Smooth muscle cell (in vitro differentiated cells): Measurements from ENCODE around the gene USP27X. TPM values are rescaled to one million over a fixed set of nuclear protein-coding genes. Genes with fewer than 3 reads are reported as not detected.

Experiments used
- DNase-seq: peaks from one replicate; lab custom pipeline; 2025; ENCODE audit not compliant: unreplicated experiment; lab: John Stamatoyannopoulos, UW
- H2AFZ ChIP-seq: fragments of 200-600 bp; sonication (generic); 2 replicates; pipeline ENCODE4 v1.6.0; 2016; ENCODE audit warnings: antibody characterized with exemption, low read depth, mild to moderate bottlenecking
- H3F3A ChIP-seq: fragments of 200-600 bp; sonication (generic); 2 replicates; pipeline ENCODE4 v1.6.0; 2017; ENCODE audit warnings: antibody characterized with exemption, low read depth
- H3K27ac ChIP-seq: fragments of 200-600 bp; sonication (generic); 2 replicates; pipeline ENCODE4 v1.5.1; 2016; ENCODE audit warnings: low read depth, mild to moderate bottlenecking
- H3K27me3 ChIP-seq: fragments of 200-600 bp; sonication (generic); 2 replicates; pipeline ENCODE4 v1.6.1; 2016; ENCODE audit warnings: low read depth, mild to moderate bottlenecking
- H3K36me3 ChIP-seq: fragments of 200-600 bp; sonication (generic); 2 replicates; pipeline ENCODE4 v1.5.1; 2016; ENCODE audit warnings: low read depth
- H3K4me1 ChIP-seq: fragments of 200-600 bp; sonication (generic); 2 replicates; pipeline ENCODE4 v1.5.1; 2016; ENCODE audit warnings: low read depth
- H3K4me2 ChIP-seq: fragments of 200-600 bp; sonication (generic); 2 replicates; pipeline ENCODE4 v1.6.0; 2016; ENCODE audit warnings: mild to moderate bottlenecking
- H3K4me3 ChIP-seq: fragments of 200-600 bp; sonication (generic); 2 replicates; pipeline ENCODE4 v1.5.1; 2016; ENCODE audit warnings: mild to moderate bottlenecking
- H3K79me2 ChIP-seq: fragments of 200-600 bp; sonication (generic); 2 replicates; pipeline ENCODE4 v1.6.0; 2016; ENCODE audit warnings: low read depth, mild to moderate bottlenecking
- H3K9ac ChIP-seq: fragments of 200-600 bp; sonication (generic); 2 replicates; pipeline ENCODE4 v1.6.0; 2016; ENCODE audit warnings: low read depth
- H3K9me3 ChIP-seq: fragments of 200-600 bp; sonication (generic); replicated peaks from 2 replicates; pipeline ENCODE4 v1.5.1; 2016; ENCODE audit warnings: low read depth
- H4K20me1 ChIP-seq: fragments of 200-600 bp; sonication (generic); 2 replicates; pipeline ENCODE4 v1.6.0; 2016; ENCODE audit warnings: low read depth
- CTCF ChIP-seq: fragments of 200-600 bp; sonication (generic); IDR thresholded peaks from 2 replicates; pipeline ENCODE4 v1.5.1; 2017; ENCODE audit warnings: borderline replicate concordance, mild to moderate bottlenecking, antibody characterized with exemption; ENCODE audit not compliant: insufficient read depth, poor library complexity, severe bottlenecking
- WGBS: methylation state at CpG from one replicate; pipeline ENCODE4 v1.1.7; 2016; ENCODE audit warnings: low lambda C conversion rate; 5-methylcytosine and 5-hydroxymethylcytosine counted together
- polyA plus RNA-seq: library from polyadenylated mRNA; unstranded; fragments of >200 nt; fragmentation: Nextera tagmentation; extraction: Ambion mirVana; gene quantifications from 2 replicates; pipeline ENCODE4 v1.2.1, GENCODE V29; 2016
- total RNA-seq: library from RNA; depleted of rRNA; stranded (reverse); fragments of >200 nt; gene quantifications from 2 replicates; pipeline ENCODE4 v1.2.3, GENCODE V29; 2014

The USP27X gene
- 3.1 and 4.7 TPM in 2 replicates for total RNA-seq
- polyA plus RNA-seq = 0.53 and 1.3 TPM in 2 replicates

- Histone ChIP-seq H3K4me3 (peak within 1 kb of the TSS; percentile 58), H3K4me2 (peak within 1 kb of the TSS; percentile 83), H3K27ac (peak within 1 kb of the TSS; percentile 66), H3K36me3 (no peaks in the 10 kb centered on the region), H3K9me3 (no peaks in the 10 kb centered on the region), H3K9ac (peak within 1 kb of the TSS; percentile 54), H3K27me3 (no peaks in the 10 kb centered on the region), H2AFZ (peak within 1 kb of the TSS; percentile 86), H3F3A (no peaks in the 10 kb centered on the region), H4K20me1 (no peaks in the 10 kb centered on the region), H3K4me1 (no peaks in the 10 kb centered on the region), H3K79me2 (no peaks in the 10 kb centered on the region)
- DNase-seq = peak; percentile 62
- 59% methylated on average over 48 of the region's 60 CpGs for WGBS
- peak; percentile 55 for TF ChIP-seq CTCF
Measured at GRCh38 chrX:49878834-49879655, at the start of gene USP27X. Gene USP27X (plus strand): TSS chrX:49879484. CDS start chrX:49880308, 824 bp downstream.

GRCh38 chrX:49838374-49838773, 40.9 kb upstream of the USP27X start:
- Histone ChIP-seq H3K9me3 (peaks cover 2% of the 10 kb centered on the region), H3K79me2 (no peaks in the 10 kb centered on the region), H3K4me1 (no peaks in the 10 kb centered on the region), H3K4me2 (no peak overlapping the region), H3K4me3 (no peak overlapping the region), H3K36me3 (no peaks in the 10 kb centered on the region), H3F3A (no peaks in the 10 kb centered on the region), H2AFZ (no peak overlapping the region), H3K27ac (no peak overlapping the region), H3K27me3 (no peaks in the 10 kb centered on the region), H4K20me1 (no peaks in the 10 kb centered on the region), H3K9ac (no peak overlapping the region)
- 16% methylated on average over 8 of the region's 8 CpGs for WGBS
- DNase-seq = no peak
- peak; percentile 39 for TF ChIP-seq CTCF

GRCh38 chrX:49840679-49841078, 38.6 kb upstream of the USP27X start:
- H3K9ac ChIP-seq = no peak overlapping the region
- no peak overlapping the region for H3K4me3 ChIP-seq
- no peak overlapping the region for H3K4me2 ChIP-seq
- H3K79me2 ChIP-seq = no peaks in the 10 kb centered on the region
- H3K27me3 ChIP-seq = no peaks in the 10 kb centered on the region
- H2AFZ ChIP-seq = no peak overlapping the region
- H3K27ac ChIP-seq = no peak overlapping the region
- no peaks in the 10 kb centered on the region for H3F3A ChIP-seq
- H3K36me3 ChIP-seq = no peaks in the 10 kb centered on the region
- H4K20me1 ChIP-seq = no peaks in the 10 kb centered on the region
- peak; percentile 4 for DNase-seq
- no peaks in the 10 kb centered on the region for H3K4me1 ChIP-seq
- peaks cover 2% of the 10 kb centered on the region for H3K9me3 ChIP-seq
- peak; percentile 44 for TF ChIP-seq CTCF
- WGBS = 64% methylated on average over 3 of the region's 3 CpGs

GRCh38 chrX:49842621-49843020, 36.7 kb upstream of the USP27X start:
- H3K27ac ChIP-seq = no peak overlapping the region
- H3K4me3 ChIP-seq = no peak overlapping the region
- H3F3A ChIP-seq = no peaks in the 10 kb centered on the region
- H3K4me1 ChIP-seq = no peaks in the 10 kb centered on the region
- no peaks in the 10 kb centered on the region for H4K20me1 ChIP-seq
- H3K36me3 ChIP-seq = no peaks in the 10 kb centered on the region
- no peak for DNase-seq
- no peaks in the 10 kb centered on the region for H3K79me2 ChIP-seq
- no peak overlapping the region for H2AFZ ChIP-seq
- H3K27me3 ChIP-seq = no peaks in the 10 kb centered on the region
- H3K9me3 ChIP-seq = peaks cover 2% of the 10 kb centered on the region
- no peak overlapping the region for H3K4me2 ChIP-seq
- no peak overlapping the region for H3K9ac ChIP-seq
- TF ChIP-seq CTCF = no peak
